IMR-90 (cell line): ENCODE measurements around the gene MAP7. TPM values are rescaled to one million over a fixed set of nuclear protein-coding genes. Genes with fewer than 3 reads are reported as not detected.

ENCODE experiments used
- ATAC-seq: fragments of 200-7000 bp; cut with Tn5 transposase; 2 replicates; pipeline ENCODE4 v1.9.1; 2020; ENCODE audit warnings: low read depth, mild to moderate bottlenecking, moderate library complexity
- BruUV-seq: library from RNA; stranded (reverse); fragments of 400-500 nt; replicated peaks from 2 replicates; lab custom pipeline; 2021; lab: Mats Ljungman, UMichigan
- CTCF ChIA-PET: fragments of 300-600 bp; formaldehyde crosslinking; extraction: SDS; loops from one replicate; lab custom pipeline; 2021; ENCODE audit warnings: antibody characterized with exemption; lab: Yijun Ruan, JAX
- POLR2A ChIA-PET: fragments of 300-600 bp; sonication (Branson Sonifier 250); formaldehyde crosslinking; loops from one replicate; lab custom pipeline; 2022; ENCODE audit warnings: antibody characterized with exemption; ENCODE audit not compliant: unreplicated experiment; lab: Charles Lee
- DNase-seq: peaks from one replicate; pipeline ENCODE4 v3.0.0; 2013
- H2AFZ ChIP-seq: replicated peaks from 2 replicates; pipeline ENCODE3; 2013; ENCODE audit warnings: low read length, mild to moderate bottlenecking; ENCODE audit not compliant: poor library complexity
- H2AK5ac ChIP-seq: 2 replicates; pipeline ENCODE4 v1.6.1; 2013; ENCODE audit warnings: low read depth, low read length, inconsistent platforms
- H2AK9ac ChIP-seq: replicated peaks from 2 replicates; pipeline ENCODE3; 2013; ENCODE audit warnings: mild to moderate bottlenecking, low read depth, low read length, moderate library complexity; ENCODE audit not compliant: poor library complexity
- H2BK120ac ChIP-seq: 2 replicates; pipeline ENCODE4 v1.6.1; 2013; ENCODE audit warnings: low read depth, low read length, inconsistent platforms
- H2BK15ac ChIP-seq: 3 replicates; pipeline ENCODE4 v1.6.1; 2013; ENCODE audit warnings: low read depth, low read length, inconsistent platforms
- H2BK20ac ChIP-seq: 2 replicates; pipeline ENCODE4 v1.6.1; 2013; ENCODE audit warnings: low read depth, mild to moderate bottlenecking, inconsistent platforms, low read length, moderate library complexity
- H2BK5ac ChIP-seq: 2 replicates; pipeline ENCODE4 v1.6.1; 2013; ENCODE audit warnings: mild to moderate bottlenecking, low read depth, low read length, inconsistent platforms; ENCODE audit not compliant: poor library complexity, severe bottlenecking
- H3K14ac ChIP-seq: replicated peaks from 2 replicates; pipeline ENCODE4 v1.6.1; 2013; ENCODE audit warnings: low read depth, low read length, inconsistent platforms
- H3K18ac ChIP-seq: 2 replicates; pipeline ENCODE4 v1.6.1; 2013; ENCODE audit warnings: low read depth, low read length, control low read depth
- H3K23ac ChIP-seq: 2 replicates; pipeline ENCODE4 v1.6.1; 2013; ENCODE audit warnings: low read depth, low read length, inconsistent platforms
- H3K27ac ChIP-seq: 2 replicates; pipeline ENCODE4 v1.5.1; 2013; ENCODE audit warnings: mild to moderate bottlenecking, control low read depth, low read length; ENCODE audit not compliant: insufficient read depth
- H3K27me3 ChIP-seq: 2 replicates; pipeline ENCODE4 v1.6.1; 2013; ENCODE audit warnings: low read length; ENCODE audit not compliant: control insufficient read depth, insufficient read depth
- H3K36me3 ChIP-seq: 2 replicates; pipeline ENCODE4 v1.6.1; 2013; ENCODE audit warnings: low read length, mixed read lengths; ENCODE audit not compliant: control insufficient read depth, insufficient read depth
- H3K4ac ChIP-seq: 2 replicates; pipeline ENCODE4 v1.6.1; 2013; ENCODE audit warnings: low read depth, low read length, inconsistent platforms
- H3K4me1 ChIP-seq: 2 replicates; pipeline ENCODE4 v1.6.1; 2013; ENCODE audit warnings: low read length, mixed read lengths; ENCODE audit not compliant: control insufficient read depth, insufficient read depth
- H3K4me2 ChIP-seq: 2 replicates; pipeline ENCODE4 v1.6.1; 2013; ENCODE audit warnings: low read depth, mild to moderate bottlenecking, control low read depth, low read length, moderate library complexity
- H3K4me3 ChIP-seq: 2 replicates; pipeline ENCODE4 v1.5.1; 2013; ENCODE audit warnings: low read depth, mild to moderate bottlenecking, control low read depth, low read length, moderate library complexity; ENCODE audit not compliant: insufficient read depth
- H3K56ac ChIP-seq: 2 replicates; pipeline ENCODE4 v1.6.1; 2013; ENCODE audit warnings: low read length, inconsistent platforms; ENCODE audit not compliant: insufficient read depth; ENCODE audit errors: extremely low read depth
- H3K79me1 ChIP-seq, 2 experiments: 2 replicates each; pipeline ENCODE4 v1.6.1; 2013; ENCODE audit warnings: low read length in 2 of 2, inconsistent platforms in 1 of 2, low read depth in 1 of 2
- H3K9ac ChIP-seq: 2 replicates; pipeline ENCODE4 v1.6.1; 2013; ENCODE audit warnings: low read depth, low read length, control low read depth
- H3K9me1 ChIP-seq: 2 replicates; pipeline ENCODE4 v1.6.1; 2013; ENCODE audit warnings: low read length, inconsistent platforms; ENCODE audit not compliant: insufficient read depth
- H3K9me3 ChIP-seq: 2 replicates; pipeline ENCODE4 v1.6.1; 2013; ENCODE audit warnings: low read length; ENCODE audit not compliant: control insufficient read depth, insufficient read depth
- H4K20me1 ChIP-seq: 2 replicates; pipeline ENCODE4 v1.6.1; 2013; ENCODE audit warnings: low read length, inconsistent platforms; ENCODE audit not compliant: insufficient read depth
- H4K5ac ChIP-seq: 2 replicates; pipeline ENCODE4 v1.6.1; 2013; ENCODE audit warnings: mild to moderate bottlenecking, low read depth, low read length, control low read depth
- H4K8ac ChIP-seq, 2 experiments: 2 replicates each; pipeline ENCODE4 v1.6.1; 2013; ENCODE audit warnings: low read depth in 2 of 2, low read length in 2 of 2, control low read depth in 1 of 2, inconsistent platforms in 1 of 2
- H4K91ac ChIP-seq: 2 replicates; pipeline ENCODE4 v1.6.1; 2013; ENCODE audit warnings: low read depth, low read length, inconsistent platforms; ENCODE audit not compliant: insufficient read depth
- CEBPB ChIP-seq: IDR thresholded peaks from 2 replicates; pipeline ENCODE4 v1.6.1; 2012; ENCODE audit warnings: low read depth, low read length, improper control_type of control experiment
- CTCF ChIP-seq: conservative IDR thresholded peaks from 2 replicates; pipeline ENCODE4 v1.5.1; 2012; ENCODE audit warnings: mild to moderate bottlenecking, low read depth, low read length, improper control_type of control experiment
- MAFK ChIP-seq: IDR thresholded peaks from 2 replicates; pipeline ENCODE4 v1.6.1; 2012; ENCODE audit warnings: low read depth, low read length, improper control_type of control experiment
- MXI1 ChIP-seq: IDR thresholded peaks from 2 replicates; pipeline ENCODE4 v1.6.1; 2012; ENCODE audit warnings: low read depth, mild to moderate bottlenecking, low read length, moderate library complexity, borderline replicate concordance
- RAD21 ChIP-seq: IDR thresholded peaks from 2 replicates; pipeline ENCODE4 v1.6.1; 2012; ENCODE audit warnings: low read length, improper control_type of control experiment
- RFX5 ChIP-seq: IDR thresholded peaks from 2 replicates; pipeline ENCODE4 v1.8.0; 2012; ENCODE audit warnings: low read depth, mild to moderate bottlenecking, low read length, moderate library complexity
- SMC3 ChIP-seq: fragments of 150-350 bp; IDR thresholded peaks from 2 replicates; pipeline ENCODE4 v1.6.1; 2016; ENCODE audit warnings: low read depth, mild to moderate bottlenecking, antibody characterized with exemption, low read length, moderate library complexity
- USF2 ChIP-seq: fragments of 150-350 bp; IDR thresholded peaks from 2 replicates; pipeline ENCODE4 v1.6.1; 2017; ENCODE audit warnings: mild to moderate bottlenecking, antibody characterized with exemption, low read length, low read depth
- whole genome bisulfite sequencing, 2 experiments: methylation state at CpG; one replicate each; pipeline versions ENCODE4 v1.1.5 to v1.1.7; 2013; ENCODE audit warnings: missing lambda C conversion rate in 2 of 2; ENCODE audit not compliant: insufficient read length in 1 of 2; ENCODE audit errors: extremely low coverage in 2 of 2; 5-methylcytosine and 5-hydroxymethylcytosine counted together
- dilution Hi-C: fragments of 300-500 bp; cut with HindIII; formaldehyde crosslinking; loops from one replicate; pipeline ENCODE4 v1.14.3; 2018; ENCODE audit warnings: low sequenced_read_pairs; ENCODE audit not compliant: unreplicated experiment
- in situ Hi-C: fragments of 300-500 bp; cut with MboI; formaldehyde crosslinking; loops from 3 replicates; pipeline ENCODE4 v1.14.3; 2019; ENCODE audit warnings: low sequenced_read_pairs, inconsistent platforms, mixed read lengths
- intact Hi-C: fragments of 100-400 bp; cut with micrococcal nuclease; formaldehyde crosslinking; loops from 2 replicates; pipeline ENCODE4 v1.10.0; 2022
- polyA plus RNA-seq, 3 experiments: library from polyadenylated mRNA; depleted of rRNA; stranded (reverse); fragments of >200 nt; gene quantifications; 2 replicates each; pipeline ENCODE4 v1.2.3, GENCODE V29; 2012; ENCODE audit warnings: low replicate concordance in 1 of 3
- total RNA-seq: library from RNA; depleted of rRNA; stranded (reverse); fragments of >200 nt; gene quantifications from 2 replicates; pipeline ENCODE4 v1.2.3, GENCODE V29; 2012

MAP7 gene
- total and polyA plus RNA-seq, 2 of the 4 experiments (the other 2 are of a cell fraction) = 0.19 to 0.36 TPM

GRCh38 chr6:136468711-136469110, 81.5 kb downstream of the MAP7 start:
- dilution Hi-C loops = no loop called here
- Histone ChIP-seq H3K4me2 (no peak overlapping the region), H2AFZ (no peak overlapping the region), H4K8ac (no peak overlapping the region), H3K9me3 (no peaks in the 10 kb centered on the region), H2BK15ac (no peak overlapping the region), H4K91ac (no peak overlapping the region), H2BK5ac (no peak overlapping the region), H3K4ac (no peak overlapping the region), H2BK120ac (no peak overlapping the region), H3K14ac (no peak overlapping the region), H4K20me1 (no peaks in the 10 kb centered on the region), H3K4me3 (no peak overlapping the region), H3K9me1 (no peaks in the 10 kb centered on the region), H3K4me1 (peaks cover 3% of the 10 kb centered on the region; the same call in 1 of the 2 replicates), H2AK9ac (no peak overlapping the region), H3K56ac (no peak overlapping the region), H2AK5ac (no peak overlapping the region), H3K79me1 (no peaks in the 10 kb centered on the region), H4K5ac (no peak overlapping the region), H3K23ac (no peak overlapping the region), H3K27me3 (peaks cover 7% of the 10 kb centered on the region), H3K36me3 (no peaks in the 10 kb centered on the region), H3K27ac (no peak overlapping the region), H3K9ac (no peak overlapping the region), H3K18ac (no peak overlapping the region), H2BK20ac (no peak overlapping the region)
- intact Hi-C loops = no loop called here
- in situ Hi-C loops = no loop called here
- no peak for ATAC-seq
- BruUV-seq = no TSS peak
- POLR2A ChIA-PET = no interaction called here
- no peak for DNase-seq
- WGBS, 2 experiments = no CpG with 5 or more reads among the region's 3 CpGs
- CTCF ChIA-PET = no interaction called here
- TF ChIP-seq RAD21 (no peak), USF2 (no peak), RFX5 (no peak), MXI1 (no peak), MAFK (no peak), CEBPB (no peak), SMC3 (no peak), CTCF (no peak)
